SH-SY5Y (cell line): ENCODE measurements around the gene GREB1L.

ENCODE experiments used
- GATA2 ChIP-seq: IDR thresholded peaks from 2 replicates; pipeline ENCODE4 v1.6.1; 2011; ENCODE audit warnings: mild to moderate bottlenecking, low read depth, low read length
- GATA3 ChIP-seq: IDR thresholded peaks from 2 replicates; pipeline ENCODE4 v1.6.1; 2011; ENCODE audit warnings: low read depth, mild to moderate bottlenecking, low read length, moderate library complexity

GREB1L gene

DNA sequence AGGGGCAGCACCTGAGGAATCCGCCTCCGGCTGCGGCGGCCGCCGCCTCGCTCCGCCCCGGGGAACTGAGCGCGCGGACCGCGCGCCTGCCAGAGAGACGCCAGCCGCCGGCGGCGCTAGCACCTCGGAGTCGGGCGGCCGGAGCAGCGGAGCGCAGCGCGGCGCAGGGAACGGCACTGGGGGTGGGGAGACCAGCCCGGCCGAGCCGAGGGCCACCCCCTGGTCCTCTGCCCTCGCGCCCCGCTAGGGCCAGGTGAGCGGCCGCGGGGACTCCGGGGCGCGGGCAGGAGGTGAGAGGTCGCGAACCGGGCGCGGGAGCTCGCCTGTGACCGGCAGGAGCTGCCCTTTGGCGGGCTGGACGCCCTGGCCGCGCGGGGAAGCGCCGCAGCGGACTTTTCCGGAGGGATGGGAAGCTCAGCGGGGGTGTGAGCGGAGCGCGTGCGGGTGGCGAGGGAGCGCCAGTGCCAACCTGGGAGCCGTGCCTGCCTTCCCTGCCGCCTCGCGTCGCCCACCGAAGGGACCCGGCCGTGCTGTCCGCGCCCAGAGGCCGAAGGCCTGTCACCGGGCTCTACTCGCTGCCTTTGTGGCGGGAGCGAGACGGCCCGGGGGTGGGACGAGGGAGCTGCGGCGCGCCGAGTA is at the start of gene GREB1L:
TSS of gene GREB1L (plus strand) at position 92 of the 639 bp plus-strand sequence. CDS start 141,287 bp downstream, outside the sequence.
- TF ChIP-seq GATA2: no peak
- TF ChIP-seq GATA3: no peak

DNA sequence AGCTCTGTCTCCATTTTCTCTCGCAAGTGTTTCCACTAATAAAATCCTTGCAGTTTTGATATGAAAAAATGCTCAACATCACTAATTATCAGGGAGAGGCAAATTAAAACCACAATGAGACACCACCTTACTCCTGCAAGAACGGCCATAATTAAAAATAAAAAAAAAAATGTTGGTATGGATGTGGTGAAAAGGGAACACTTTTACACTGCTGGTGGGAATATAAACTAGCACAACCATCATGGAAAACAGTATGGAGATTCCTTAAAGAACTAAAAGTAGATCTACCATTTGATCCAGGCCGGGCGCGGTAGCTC is 49.8 kb upstream of the GREB1L start:
- TF ChIP-seq GATA3 (no peak), GATA2 (no peak)

DNA sequence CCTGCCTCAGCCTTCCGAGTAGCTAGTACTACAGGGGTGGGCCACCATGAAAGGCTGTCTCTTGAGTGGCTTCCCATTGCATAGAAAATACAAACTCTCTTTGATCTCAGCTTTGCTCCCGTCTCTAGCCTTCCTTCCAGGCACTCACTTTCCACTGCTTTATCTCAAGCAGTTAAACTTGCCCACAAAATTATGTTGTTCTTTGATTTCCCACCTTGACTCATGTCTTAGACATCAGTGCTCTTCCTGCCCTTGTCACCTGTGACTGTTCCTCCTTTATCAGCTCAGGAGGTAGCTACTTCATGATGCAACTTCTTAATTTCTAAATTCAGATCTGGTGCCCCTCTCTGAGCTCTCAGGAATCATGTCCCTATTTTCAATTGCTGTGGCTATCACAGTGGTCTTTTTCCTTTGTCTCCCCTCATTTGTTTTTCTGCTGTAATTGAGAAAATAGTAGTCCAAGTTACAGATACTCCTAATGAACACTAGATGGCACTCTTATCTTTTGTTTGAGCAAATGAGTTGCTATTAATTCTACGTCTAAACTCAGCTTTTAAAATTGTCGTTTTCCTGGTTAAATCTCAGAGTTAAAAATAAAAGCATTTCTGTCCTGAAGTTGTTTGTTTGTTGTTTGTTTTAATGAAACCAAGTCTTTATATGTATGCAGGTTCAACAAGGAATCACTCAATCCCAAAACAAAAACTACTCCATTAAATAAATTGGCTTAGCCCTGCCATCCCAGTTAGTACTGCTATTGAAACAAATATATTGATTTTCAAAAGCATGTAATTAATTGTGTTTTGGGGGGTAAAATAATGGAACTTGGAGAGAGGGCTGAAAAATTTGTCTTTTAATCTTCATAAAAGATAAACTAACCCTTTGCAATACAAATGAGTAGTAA is 46.9 kb upstream of the GREB1L start:
- TF ChIP-seq GATA2: no peak
- TF ChIP-seq GATA3: no peak

DNA sequence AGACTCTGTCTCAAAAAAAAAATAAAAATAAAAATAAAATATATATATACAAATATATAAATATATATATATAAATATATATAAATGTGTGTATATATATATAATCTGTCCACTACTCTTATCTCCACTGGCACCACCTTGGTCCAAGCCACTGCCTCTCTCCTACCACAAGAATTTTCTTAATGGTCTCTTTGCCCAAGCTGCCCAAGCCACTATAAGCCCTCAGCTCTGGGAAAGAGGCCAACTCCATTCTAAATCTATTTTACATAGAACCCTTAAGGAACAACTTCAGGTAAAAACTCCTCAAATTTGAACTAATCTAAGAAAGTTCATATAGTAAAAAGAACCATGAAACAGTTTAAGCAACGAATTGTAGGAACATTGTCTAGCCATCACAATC is 45.6 kb upstream of the GREB1L start:
- no peak for TF ChIP-seq GATA2
- no peak for TF ChIP-seq GATA3

DNA sequence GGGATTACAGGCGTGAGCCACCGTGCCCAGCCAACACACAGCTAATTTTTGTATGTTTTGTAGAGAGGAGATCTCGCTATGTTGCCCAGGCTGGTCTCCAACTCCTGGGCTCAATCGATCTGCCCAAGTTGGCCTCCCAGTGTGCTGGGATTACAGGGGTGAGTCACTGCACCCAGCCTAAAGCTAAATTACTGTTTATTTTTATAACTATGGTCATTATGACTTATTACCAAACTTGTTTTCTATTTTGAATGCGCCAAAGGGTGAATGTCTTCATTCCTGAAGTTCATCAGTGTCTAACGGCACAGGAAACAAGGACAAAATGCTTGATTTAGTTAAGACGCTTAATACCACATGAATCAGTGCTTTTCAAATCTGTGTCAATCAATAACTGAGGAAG is 38.9 kb upstream of the GREB1L start:
- TF ChIP-seq GATA3: no peak
- TF ChIP-seq GATA2: no peak

DNA sequence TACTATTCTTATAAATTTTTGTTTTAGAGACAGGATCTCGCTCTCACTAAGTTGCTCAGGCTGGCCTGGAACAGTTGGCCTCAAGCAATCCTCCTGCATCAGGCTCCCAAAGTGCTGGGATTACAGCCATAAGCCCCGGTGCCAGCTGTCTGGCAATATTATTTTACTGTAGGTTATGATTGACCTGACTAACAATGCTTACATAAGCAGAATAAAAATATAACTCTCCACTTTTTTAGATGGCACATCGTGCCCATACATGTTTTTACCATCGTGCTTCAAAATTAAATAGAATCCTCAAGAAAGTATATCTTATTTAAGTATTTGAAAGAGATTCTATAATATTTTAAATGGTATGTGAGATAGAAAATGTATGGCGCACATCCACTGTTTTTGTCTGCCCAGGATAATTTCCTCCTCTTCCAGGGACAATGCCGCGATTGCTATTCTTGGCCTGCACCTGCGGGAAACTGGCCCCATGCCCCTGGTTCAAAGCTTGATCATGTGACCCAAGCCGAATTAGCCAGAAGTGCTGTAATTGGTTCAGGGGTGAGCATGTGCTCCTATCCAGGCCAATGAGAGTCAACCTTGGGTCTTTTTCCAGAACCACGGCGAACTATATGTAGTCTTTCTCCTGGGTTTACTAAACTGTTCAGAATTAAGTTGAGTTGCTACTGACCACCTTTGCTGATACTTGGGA is 38.3 kb upstream of the GREB1L start:
- TF ChIP-seq GATA2 (no peak), GATA3 (no peak)

DNA sequence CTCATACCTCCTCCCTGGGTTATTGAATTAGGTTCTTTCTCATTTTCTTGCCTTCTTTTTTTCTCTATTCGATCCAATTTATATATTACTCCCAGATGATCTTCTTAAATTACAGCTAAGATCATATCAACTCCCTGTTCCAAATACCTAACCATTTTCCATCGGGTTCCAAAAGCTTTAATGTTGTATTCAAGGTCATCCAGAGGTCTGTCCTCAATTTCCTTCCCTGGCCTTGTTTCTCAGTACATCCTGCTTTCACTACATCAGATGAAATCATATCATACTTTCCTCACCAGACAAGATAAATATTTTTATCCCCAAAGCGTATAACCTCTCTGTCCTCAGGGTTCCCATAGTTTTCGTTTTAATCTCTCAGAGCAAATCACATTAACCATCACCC is 36.3 kb upstream of the GREB1L start:
- no peak for TF ChIP-seq GATA3
- TF ChIP-seq GATA2: no peak

DNA sequence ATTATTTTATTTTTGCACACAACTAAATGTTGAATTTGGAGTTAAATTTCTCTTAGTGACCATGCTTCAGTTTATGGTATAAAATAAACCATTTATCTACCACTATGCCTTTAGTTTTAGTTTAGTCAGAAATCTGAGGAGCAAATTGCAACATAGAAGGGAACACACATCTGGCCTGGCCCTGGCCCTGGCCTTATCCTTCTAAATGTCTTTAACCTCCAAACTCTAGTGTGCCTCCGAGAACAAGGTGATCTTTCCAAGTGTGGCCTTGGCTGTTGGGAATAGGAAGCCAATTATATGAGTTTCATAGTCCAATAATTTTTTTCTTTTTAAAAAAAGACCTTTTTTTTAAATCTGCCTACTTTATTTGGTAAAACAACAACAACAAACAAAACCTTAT is 31.8 kb upstream of the GREB1L start:
- TF ChIP-seq GATA3: no peak
- TF ChIP-seq GATA2: no peak

DNA sequence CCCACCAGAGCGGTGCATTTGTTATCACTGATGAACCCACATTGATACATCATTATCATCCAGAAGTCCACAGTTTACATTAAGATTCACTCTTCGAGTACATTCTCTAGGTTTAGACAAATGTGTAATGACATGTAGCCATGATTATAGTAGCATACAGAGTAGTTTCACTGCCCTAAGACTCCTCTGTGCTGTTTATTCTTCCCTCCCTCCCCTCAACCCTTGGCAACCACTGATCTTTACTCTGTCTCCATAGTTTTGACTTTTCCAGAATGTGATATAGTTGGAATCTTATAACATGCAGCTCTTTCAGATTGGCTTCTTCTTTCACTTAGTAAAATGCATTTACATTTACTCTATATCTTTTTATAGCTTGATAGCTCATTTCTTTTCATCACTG is 31.2 kb upstream of the GREB1L start:
- TF ChIP-seq GATA3 (no peak), GATA2 (no peak)

DNA sequence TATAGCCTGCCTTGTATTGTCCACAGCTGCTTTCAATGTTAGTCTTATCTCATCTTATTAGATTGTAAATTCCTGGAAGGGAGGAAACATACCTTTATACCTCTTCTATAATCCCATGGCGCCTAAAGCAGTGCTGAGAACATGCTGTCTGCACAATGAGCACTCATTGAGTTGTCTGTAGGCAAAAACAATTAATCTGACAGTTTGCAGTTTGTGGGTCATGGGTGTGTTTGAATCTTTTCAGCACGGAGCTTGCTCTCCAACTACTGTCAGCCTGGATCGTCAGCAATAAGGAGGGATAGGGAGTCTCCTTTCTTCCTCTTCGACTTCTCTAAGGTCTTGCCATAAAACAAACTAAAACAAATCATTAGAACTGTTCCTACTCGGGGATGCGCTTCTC is 26.5 kb upstream of the GREB1L start:
- TF ChIP-seq GATA3 (no peak), GATA2 (no peak)

DNA sequence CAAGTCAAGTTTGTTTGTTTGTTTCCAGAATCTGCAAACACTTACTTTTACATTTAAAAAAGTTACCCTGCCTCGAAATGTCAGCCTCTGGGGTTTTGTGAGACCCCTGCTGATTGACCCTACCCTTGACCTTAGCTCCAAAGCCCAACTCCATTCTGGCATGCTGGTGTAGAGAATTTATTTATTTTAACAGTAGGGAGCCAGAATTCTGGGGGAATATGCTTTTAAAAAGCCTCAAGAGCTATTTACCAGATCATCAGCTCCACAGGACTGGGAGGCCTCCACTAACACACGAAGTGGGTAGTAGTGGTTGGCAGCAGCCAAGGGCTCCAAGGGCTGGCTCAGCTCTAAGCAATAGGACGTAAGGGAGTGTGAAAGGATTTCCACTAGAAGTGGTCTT is 23.2 kb upstream of the GREB1L start:
- no peak for TF ChIP-seq GATA3
- no peak for TF ChIP-seq GATA2

DNA sequence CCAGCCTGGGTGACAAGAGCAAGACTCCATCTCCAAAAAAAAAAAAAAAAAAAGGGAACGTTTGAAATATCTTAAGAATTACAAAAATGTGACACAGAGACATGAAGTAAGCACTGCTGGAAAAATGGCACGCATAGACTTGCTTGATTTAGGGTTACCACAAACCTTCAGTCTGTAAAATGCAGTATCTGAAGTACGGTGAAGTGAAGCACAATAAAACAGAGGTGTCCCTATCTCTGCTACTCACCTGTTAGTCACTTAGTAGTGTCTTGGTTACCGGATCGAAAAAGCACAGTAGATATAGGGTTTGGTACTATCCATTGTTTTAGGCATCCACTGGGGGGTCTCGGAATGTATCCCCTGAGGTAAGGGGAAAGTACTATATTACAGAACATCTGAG is 11.6 kb upstream of the GREB1L start:
- TF ChIP-seq GATA2 (no peak), GATA3 (no peak)

DNA sequence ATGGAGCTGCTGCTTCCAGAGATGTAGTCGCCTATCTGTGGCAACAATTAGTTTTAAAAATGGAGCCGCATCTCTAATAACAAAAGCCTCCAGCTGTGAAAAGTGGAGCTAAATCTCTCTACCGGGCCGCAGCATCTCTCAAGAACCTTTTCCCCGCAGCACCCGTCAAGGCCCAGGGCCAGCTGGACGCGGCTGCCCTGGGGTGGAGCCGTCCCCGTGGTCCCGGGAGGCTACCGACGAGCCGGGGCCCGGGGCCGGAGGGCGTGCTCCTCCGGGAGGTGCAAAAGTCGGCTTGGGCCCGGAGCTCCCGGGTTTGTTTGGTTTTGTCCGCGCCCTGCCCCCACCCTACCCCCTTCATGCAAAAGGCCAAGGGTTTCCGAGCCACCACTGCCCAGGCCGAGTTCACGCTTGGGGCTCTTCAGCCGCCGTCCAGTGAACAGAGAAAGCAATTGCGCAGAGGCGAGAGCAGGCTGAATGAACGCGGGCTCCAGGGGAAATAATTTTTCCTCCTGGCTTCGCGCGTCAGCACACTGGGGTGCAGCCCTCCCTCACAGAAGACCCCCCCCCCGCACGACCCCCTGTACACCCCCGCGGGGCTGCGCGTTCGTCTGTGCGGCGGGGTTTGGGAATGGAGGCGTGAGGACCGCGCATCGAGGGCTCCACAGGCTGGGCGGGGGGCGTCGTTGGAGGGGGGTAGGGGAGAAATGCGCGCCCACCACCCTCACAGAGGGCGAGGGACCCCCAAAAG is 557 bp upstream of the GREB1L start:
- TF ChIP-seq GATA3 (no peak), GATA2 (no peak)

DNA sequence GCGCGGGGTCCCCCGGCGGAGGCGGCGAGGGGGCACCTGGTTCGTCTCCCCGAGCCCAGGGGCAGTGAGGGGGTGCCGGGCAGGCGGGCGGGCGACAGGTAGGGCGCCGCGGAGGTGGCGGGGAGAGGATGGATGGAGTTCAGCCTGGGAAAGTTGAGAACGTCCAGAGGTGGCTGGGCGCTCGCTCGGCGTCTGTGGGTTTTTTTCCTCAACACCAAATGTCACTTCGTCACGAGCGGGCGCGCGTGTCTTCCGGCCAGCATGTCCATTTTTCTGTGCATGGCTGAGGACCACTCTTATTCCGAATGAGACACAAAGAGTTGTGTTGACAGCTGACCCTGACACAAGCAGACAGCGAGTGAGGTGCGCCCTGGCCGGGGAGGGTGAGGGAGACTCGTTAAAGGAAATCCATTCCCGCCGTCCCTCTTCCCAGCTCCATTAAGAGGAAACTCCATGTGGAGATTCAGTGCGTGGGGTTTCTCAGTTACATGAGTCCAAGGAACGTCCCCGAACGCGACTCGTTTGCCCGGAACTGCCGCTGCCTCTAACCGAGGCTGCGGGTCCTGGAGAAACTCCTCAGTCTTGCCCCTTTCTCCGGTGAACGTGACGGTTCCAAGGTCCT is 859 bp downstream of the GREB1L start:
- no peak for TF ChIP-seq GATA2
- no peak for TF ChIP-seq GATA3

DNA sequence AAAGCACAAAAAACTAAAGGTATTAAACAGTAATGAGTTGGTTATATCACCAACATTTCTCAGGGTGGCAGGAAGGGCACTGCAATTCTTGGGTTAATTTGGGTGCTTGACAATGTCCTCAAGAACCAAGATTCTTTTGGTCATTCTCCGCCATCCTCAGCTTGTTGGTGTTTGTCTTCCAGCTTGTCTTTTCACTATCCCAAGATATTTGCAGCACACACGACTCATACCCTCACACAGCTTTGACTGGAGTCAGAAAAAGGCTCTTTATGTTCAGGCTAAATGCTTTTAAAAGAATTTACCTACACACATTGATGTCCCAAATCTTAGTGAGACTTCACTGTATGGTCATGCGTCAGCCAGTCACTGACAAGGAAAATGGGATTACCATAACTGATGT is 12.5 kb downstream of the GREB1L start:
- TF ChIP-seq GATA3: no peak
- no peak for TF ChIP-seq GATA2
